ENCODE data around the gene SDK2.

DNA sequence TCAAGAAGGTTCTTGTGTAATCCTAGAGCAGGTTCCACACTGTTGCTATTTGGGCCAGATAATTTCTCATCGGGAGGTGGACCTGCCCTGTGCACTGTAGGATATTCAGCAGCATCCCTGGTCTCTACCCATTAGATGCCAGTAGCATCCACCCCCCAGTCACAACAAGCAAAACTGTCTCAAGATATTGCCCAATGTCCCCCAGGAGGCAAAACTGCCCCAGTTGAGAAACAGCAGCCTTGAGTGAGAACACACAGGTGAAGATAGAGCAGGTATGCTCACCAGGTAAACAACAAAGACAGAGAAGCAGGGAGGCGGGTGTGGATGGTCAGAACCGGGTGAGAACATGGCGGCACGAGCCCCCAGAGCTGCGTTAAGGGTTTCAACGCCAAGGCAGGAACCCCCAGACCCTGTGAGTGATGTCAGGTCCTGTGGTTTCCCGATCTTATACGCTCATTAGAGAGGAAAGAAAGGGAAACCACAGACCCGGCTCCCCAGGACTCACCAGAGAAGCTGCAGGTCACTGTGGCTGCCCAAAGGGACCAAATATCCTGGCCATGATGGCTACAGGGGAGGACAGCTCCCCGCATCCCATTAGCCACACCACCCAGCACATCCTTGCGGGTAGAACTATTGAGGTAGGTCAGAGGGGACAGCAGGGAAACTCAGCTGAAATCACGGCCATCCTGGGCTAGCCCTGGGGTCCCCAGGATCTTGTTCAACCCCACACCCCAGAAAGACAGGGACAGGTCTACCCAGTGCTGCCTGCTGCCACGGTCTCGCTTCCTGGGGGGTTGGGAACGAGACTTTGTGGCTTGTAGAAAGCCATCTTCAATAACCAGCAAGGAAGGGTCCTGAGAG, 353.6 kb downstream of the SDK2 start:
- TF ChIP-seq, protein P1, sequence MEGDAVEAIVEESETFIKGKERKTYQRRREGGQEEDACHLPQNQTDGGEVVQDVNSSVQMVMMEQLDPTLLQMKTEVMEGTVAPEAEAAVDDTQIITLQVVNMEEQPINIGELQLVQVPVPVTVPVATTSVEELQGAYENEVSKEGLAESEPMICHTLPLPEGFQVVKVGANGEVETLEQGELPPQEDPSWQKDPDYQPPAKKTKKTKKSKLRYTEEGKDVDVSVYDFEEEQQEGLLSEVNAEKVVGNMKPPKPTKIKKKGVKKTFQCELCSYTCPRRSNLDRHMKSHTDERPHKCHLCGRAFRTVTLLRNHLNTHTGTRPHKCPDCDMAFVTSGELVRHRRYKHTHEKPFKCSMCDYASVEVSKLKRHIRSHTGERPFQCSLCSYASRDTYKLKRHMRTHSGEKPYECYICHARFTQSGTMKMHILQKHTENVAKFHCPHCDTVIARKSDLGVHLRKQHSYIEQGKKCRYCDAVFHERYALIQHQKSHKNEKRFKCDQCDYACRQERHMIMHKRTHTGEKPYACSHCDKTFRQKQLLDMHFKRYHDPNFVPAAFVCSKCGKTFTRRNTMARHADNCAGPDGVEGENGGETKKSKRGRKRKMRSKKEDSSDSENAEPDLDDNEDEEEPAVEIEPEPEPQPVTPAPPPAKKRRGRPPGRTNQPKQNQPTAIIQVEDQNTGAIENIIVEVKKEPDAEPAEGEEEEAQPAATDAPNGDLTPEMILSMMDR (IDR thresholded peaks at IDR 0.05; ENCODE audit: insufficient read depth, low read length): no peak
- TF ChIP-seq POLR2AphosphoS5 (IDR thresholded peaks at IDR 0.05; ENCODE audit: low read depth): no peak
- no peak for TF ChIP-seq GABPA (IDR thresholded peaks at IDR 0.05; ENCODE audit: low read depth)
- TF ChIP-seq, protein P2, sequence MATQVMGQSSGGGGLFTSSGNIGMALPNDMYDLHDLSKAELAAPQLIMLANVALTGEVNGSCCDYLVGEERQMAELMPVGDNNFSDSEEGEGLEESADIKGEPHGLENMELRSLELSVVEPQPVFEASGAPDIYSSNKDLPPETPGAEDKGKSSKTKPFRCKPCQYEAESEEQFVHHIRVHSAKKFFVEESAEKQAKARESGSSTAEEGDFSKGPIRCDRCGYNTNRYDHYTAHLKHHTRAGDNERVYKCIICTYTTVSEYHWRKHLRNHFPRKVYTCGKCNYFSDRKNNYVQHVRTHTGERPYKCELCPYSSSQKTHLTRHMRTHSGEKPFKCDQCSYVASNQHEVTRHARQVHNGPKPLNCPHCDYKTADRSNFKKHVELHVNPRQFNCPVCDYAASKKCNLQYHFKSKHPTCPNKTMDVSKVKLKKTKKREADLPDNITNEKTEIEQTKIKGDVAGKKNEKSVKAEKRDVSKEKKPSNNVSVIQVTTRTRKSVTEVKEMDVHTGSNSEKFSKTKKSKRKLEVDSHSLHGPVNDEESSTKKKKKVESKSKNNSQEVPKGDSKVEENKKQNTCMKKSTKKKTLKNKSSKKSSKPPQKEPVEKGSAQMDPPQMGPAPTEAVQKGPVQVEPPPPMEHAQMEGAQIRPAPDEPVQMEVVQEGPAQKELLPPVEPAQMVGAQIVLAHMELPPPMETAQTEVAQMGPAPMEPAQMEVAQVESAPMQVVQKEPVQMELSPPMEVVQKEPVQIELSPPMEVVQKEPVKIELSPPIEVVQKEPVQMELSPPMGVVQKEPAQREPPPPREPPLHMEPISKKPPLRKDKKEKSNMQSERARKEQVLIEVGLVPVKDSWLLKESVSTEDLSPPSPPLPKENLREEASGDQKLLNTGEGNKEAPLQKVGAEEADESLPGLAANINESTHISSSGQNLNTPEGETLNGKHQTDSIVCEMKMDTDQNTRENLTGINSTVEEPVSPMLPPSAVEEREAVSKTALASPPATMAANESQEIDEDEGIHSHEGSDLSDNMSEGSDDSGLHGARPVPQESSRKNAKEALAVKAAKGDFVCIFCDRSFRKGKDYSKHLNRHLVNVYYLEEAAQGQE (IDR thresholded peaks at IDR 0.05; ENCODE audit: insufficient replicate concordance, low read depth): no peak
- TF ChIP-seq SPI1 (IDR thresholded peaks at IDR 0.05; ENCODE audit: borderline replicate concordance, low read depth): no peak
